OCI-LY7 (cell line): ENCODE results near the gene CLCF1. TPM values are rescaled to one million over a fixed set of nuclear protein-coding genes. Genes with fewer than 3 reads are reported as not detected.

Experiments
- BruUV-seq: library from RNA; stranded (reverse); fragments of 400-500 nt; replicated peaks from 2 replicates; lab custom pipeline; 2021; lab: Mats Ljungman, UMichigan
- CTCF ChIA-PET: fragments of 300-600 bp; sonication (Branson Sonifier 250); formaldehyde crosslinking; loops from one replicate; lab custom pipeline; 2022; ENCODE audit warnings: antibody characterized with exemption; ENCODE audit not compliant: unreplicated experiment; lab: Charles Lee
- POLR2A ChIA-PET: fragments of 300-600 bp; sonication (Branson Sonifier 250); formaldehyde crosslinking; loops from one replicate; lab custom pipeline; 2022; ENCODE audit warnings: antibody characterized with exemption; lab: Charles Lee
- DNase-seq: peaks from one replicate; pipeline ENCODE4 v3.0.0-alpha.2; 2015; ENCODE audit warnings: low spot score
- H2AFZ ChIP-seq: fragments of 200-600 bp; sonication (generic), shearing (Covaris generic); 2 replicates; pipeline ENCODE4 v1.6.1; 2014; ENCODE audit warnings: mild to moderate bottlenecking, antibody characterized with exemption, low read length, moderate library complexity
- H3K27ac ChIP-seq: fragments of 200-600 bp; sonication (generic); 2 replicates; pipeline ENCODE4 v1.5.1; 2014; ENCODE audit warnings: mixed run types, low read depth, mild to moderate bottlenecking, moderate library complexity, low read length, inconsistent platforms; ENCODE audit not compliant: poor library complexity, severe bottlenecking
- H3K36me3 ChIP-seq: fragments of 200-600 bp; sonication (generic); 2 replicates; pipeline ENCODE4 v1.6.1; 2014; ENCODE audit warnings: mild to moderate bottlenecking, antibody characterized with exemption, low read length, moderate library complexity, mixed read lengths; ENCODE audit not compliant: insufficient read depth
- H3K4me1 ChIP-seq: fragments of 200-600 bp; sonication (generic); 2 replicates; pipeline ENCODE4 v1.5.1; 2014; ENCODE audit warnings: mild to moderate bottlenecking, low read length; ENCODE audit not compliant: insufficient read depth, poor library complexity, severe bottlenecking
- H3K4me2 ChIP-seq: fragments of 200-600 bp; sonication (generic); 2 replicates; pipeline ENCODE4 v1.6.1; 2014; ENCODE audit warnings: mild to moderate bottlenecking, low read length
- H3K4me3 ChIP-seq: fragments of 200-600 bp; sonication (generic); 2 replicates; pipeline ENCODE4 v1.5.1; 2014; ENCODE audit warnings: mild to moderate bottlenecking, low read depth, low read length; ENCODE audit not compliant: poor library complexity, severe bottlenecking
- H3K79me2 ChIP-seq: fragments of 200-600 bp; sonication (generic); 2 replicates; pipeline ENCODE4 v1.6.1; 2016; ENCODE audit warnings: low read depth, mild to moderate bottlenecking, low read length, moderate library complexity, mixed read lengths; ENCODE audit not compliant: insufficient read depth
- H3K9me2 ChIP-seq: fragments of 200-600 bp; sonication (generic); 2 replicates; pipeline ENCODE4 v1.6.1; 2016; ENCODE audit warnings: mild to moderate bottlenecking, low read length, mixed read lengths; ENCODE audit not compliant: insufficient read depth
- H3K9me3 ChIP-seq: fragments of 200-600 bp; sonication (generic); 2 replicates; pipeline ENCODE4 v1.6.1; 2014; ENCODE audit warnings: mild to moderate bottlenecking, mixed run types, low read length, mixed read lengths
- H4K20me1 ChIP-seq: fragments of 200-600 bp; sonication (generic); 2 replicates; pipeline ENCODE4 v1.6.1; 2014; ENCODE audit warnings: mild to moderate bottlenecking, antibody characterized with exemption, low read length, moderate library complexity, mixed read lengths; ENCODE audit not compliant: insufficient read depth
- CTCF ChIP-seq: fragments of 200-600 bp; sonication (generic); conservative IDR thresholded peaks from 2 replicates; pipeline ENCODE4 v1.5.1; 2014; ENCODE audit warnings: mild to moderate bottlenecking, antibody characterized with exemption, low read length, moderate library complexity, mixed read lengths
- EZH2phosphoT487 ChIP-seq: fragments of 200-600 bp; sonication (generic); IDR thresholded peaks from 2 replicates; pipeline ENCODE4 v1.6.1; 2018; ENCODE audit warnings: low read depth, borderline replicate concordance, mild to moderate bottlenecking, mixed run types, antibody characterized with exemption, low read length, moderate library complexity, mixed read lengths
- intact Hi-C: fragments of 100-400 bp; cut with micrococcal nuclease; formaldehyde crosslinking; loops from one replicate; pipeline ENCODE4 v1.10.0; 2022; ENCODE audit not compliant: unreplicated experiment
- total RNA-seq, 2 experiments: library from RNA; depleted of rRNA in 1 of 2; stranded (reverse); fragments of >200 nt in 1 of 2; shearing (Covaris generic) in 1 of 2; gene quantifications; 2 replicates each; pipeline ENCODE4 v1.2.3, GENCODE V29; 2014 to 2022

Gene CLCF1
- total RNA-seq, 2 experiments from 2014 or later: 0.34 to 0.35 TPM

DNA sequence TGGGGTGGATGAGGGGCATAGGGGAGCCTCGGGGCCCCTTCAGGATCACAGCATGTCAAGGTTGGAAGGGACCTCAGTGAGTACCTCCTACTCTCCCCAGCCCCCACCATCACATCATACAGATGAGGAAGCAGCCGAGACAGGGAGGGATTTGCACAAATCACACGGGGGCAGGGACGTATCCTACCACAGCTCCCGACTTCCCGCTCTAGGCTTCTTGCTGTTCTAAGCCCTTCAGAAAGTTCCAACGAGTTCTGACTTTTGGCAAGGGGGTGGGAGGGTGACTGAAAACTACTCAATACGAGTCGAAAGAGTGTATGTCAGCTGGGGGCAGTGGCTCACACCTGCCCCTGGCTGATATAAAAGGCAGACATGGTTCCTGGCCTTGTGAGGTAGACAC, 13.7 kb upstream of the CLCF1 start:
- Histone ChIP-seq H3K79me2 (peaks cover 11% of the 10 kb centered on the region; the same call in 1 of the 2 replicates), H3K9me2 (no peaks in the 10 kb centered on the region), H3K4me3 (no peak overlapping the region), H3K27ac (no peak overlapping the region), H3K4me2 (no peak overlapping the region), H3K36me3 (no peaks in the 10 kb centered on the region), H3K9me3 (no peaks in the 10 kb centered on the region), H4K20me1 (no peaks in the 10 kb centered on the region), H3K4me1 (peaks cover 32% of the 10 kb centered on the region), H2AFZ (no peak overlapping the region)
- DNase-seq: no peak
- intact Hi-C loops: no loop called here
- ChIA-PET CTCF (interaction anchor here (0.5 to 1.1 kb wide), 5 partner anchors 30 to 1024 kb away, joined by 3 to 5 read pairs (median 3); partner anchors contain the start of gene AIP), POLR2A (interaction anchor here (0.7 to 1.4 kb wide), 4 partner anchors 22 to 95 kb away, joined by 3 to 6 read pairs (median 4); no protein-coding TSS in a partner anchor)
- no peak for TF ChIP-seq EZH2phosphoT487
- no peak for TF ChIP-seq CTCF
- no TSS peak for BruUV-seq

DNA sequence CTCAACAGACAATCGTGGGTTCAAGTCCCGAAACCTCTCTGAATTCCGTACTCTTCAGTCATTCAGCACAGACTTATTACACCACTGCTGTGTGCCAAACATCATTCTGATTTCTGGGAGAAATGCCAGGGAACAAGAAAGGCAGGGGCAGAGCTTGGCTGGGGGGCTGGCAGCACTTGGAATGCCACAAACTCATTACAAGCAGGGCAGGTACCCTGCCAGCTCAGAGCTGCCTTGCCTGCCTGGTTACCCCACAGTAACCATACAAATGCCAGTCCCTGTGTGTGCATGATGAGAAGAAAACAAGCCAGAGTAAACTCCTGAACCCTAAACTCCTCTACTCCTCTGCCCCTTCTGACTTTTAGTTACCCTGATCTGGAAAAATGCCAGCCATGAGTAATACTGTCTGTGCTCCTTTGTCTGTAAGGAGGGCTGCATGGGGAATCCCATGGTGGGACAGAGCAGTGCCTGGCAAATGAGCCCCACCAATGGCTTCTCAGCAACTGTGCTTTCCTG, 11.5 kb upstream of the CLCF1 start:
- no peak for TF ChIP-seq CTCF
- TF ChIP-seq EZH2phosphoT487: no peak
- CTCF ChIA-PET: interaction anchor here (0.9 kb wide), 1 partner anchor 28 kb away, joined by 3 read pairs; no protein-coding TSS in a partner anchor
- no TSS peak for BruUV-seq
- H3K36me3 ChIP-seq: no peaks in the 10 kb centered on the region
- no peaks in the 10 kb centered on the region for H3K9me2 ChIP-seq
- no peak for DNase-seq
- POLR2A ChIA-PET: interaction anchor here (1.3 kb wide), 1 partner anchor 33 kb away, joined by 3 read pairs; no protein-coding TSS in a partner anchor
- no peak overlapping the region for H3K27ac ChIP-seq
- H3K4me3 ChIP-seq: no peak overlapping the region
- no peak overlapping the region for H2AFZ ChIP-seq
- intact Hi-C loops: loop anchor here (5.0 kb wide), 2 partner anchors 288 to 303 kb away; no protein-coding TSS in a partner anchor
- H4K20me1 ChIP-seq: no peaks in the 10 kb centered on the region
- no peak overlapping the region for H3K4me2 ChIP-seq
- H3K4me1 ChIP-seq: peaks cover 37% of the 10 kb centered on the region
- H3K79me2 ChIP-seq: no peaks in the 10 kb centered on the region
- no peaks in the 10 kb centered on the region for H3K9me3 ChIP-seq
